Mucosa of gallbladder (tissue), 1 donor: ENCODE measurements around the gene CCR9. TPM values are rescaled to one million over a fixed set of nuclear protein-coding genes. Genes with fewer than 3 reads are reported as not detected.

ENCODE experiments used
- DNase-seq: peaks from one replicate; pipeline ENCODE4 v3.0.0-alpha.2; 2020; ENCODE audit warnings: low spot score
- total RNA-seq: library from RNA; stranded (reverse); gene quantifications from one replicate; pipeline ENCODE4 v1.2.1, GENCODE V29; 2021
- donor health status: DM: no; HTN: no; CAD: no.

Gene CCR9
- total RNA-seq, 1 donor from 2014 or later, result 0.23 TPM

GRCh38 chr3:45936261-45936660 is 49.9 kb downstream of the CCR9 start:
- no peak for DNase-seq

- DNase-seq, result no peak
Measured at GRCh38 chr3:45937206-45938042, 51.1 kb downstream of the CCR9 start.

GRCh38 chr3:45938043-45938435 is 51.7 kb downstream of the CCR9 start:
- no peak for DNase-seq

- DNase-seq, result peak; percentile 92
Measured at GRCh38 chr3:45938864-45939263, 52.5 kb downstream of the CCR9 start.

GRCh38 chr3:45939341-45939771 is 53.0 kb downstream of the CCR9 start:
- no peak for DNase-seq

- no peak for DNase-seq
Measured at GRCh38 chr3:45940004-45940780, 53.8 kb downstream of the CCR9 start.

GRCh38 chr3:45940781-45941365 is 54.5 kb downstream of the CCR9 start:
- DNase-seq, result no peak

GRCh38 chr3:45942051-45942825 is 55.9 kb downstream of the CCR9 start:
- DNase-seq, result no peak

GRCh38 chr3:45943207-45943846 is 57.0 kb downstream of the CCR9 start, which contains the start of gene CXCR6:
Gene CXCR6 (plus strand): TSS chr3:45943464. CDS start chr3:45946482, 3,018 bp downstream.
- DNase-seq, result no peak

- DNase-seq, result no peak
Measured at GRCh38 chr3:45944830-45945620, 58.7 kb downstream of the CCR9 start.

- no peak for DNase-seq
Measured at GRCh38 chr3:45946307-45946706, 60.0 kb downstream of the CCR9 start.

- DNase-seq, result no peak
Measured at GRCh38 chr3:45946875-45947274, 60.5 kb downstream of the CCR9 start.

- DNase-seq, result no peak
Measured at GRCh38 chr3:45947361-45947760, 61.0 kb downstream of the CCR9 start.

GRCh38 chr3:45948311-45948781 is 62.0 kb downstream of the CCR9 start:
- no peak for DNase-seq

- no peak for DNase-seq
Measured at GRCh38 chr3:45948881-45949280, 62.5 kb downstream of the CCR9 start.

- no peak for DNase-seq
Measured at GRCh38 chr3:45949432-45949831, 63.1 kb downstream of the CCR9 start.

- no peak for DNase-seq
Measured at GRCh38 chr3:45950131-45950530, 63.8 kb downstream of the CCR9 start.

- DNase-seq, result no peak
Measured at GRCh38 chr3:45950686-45951600, 64.6 kb downstream of the CCR9 start.

- DNase-seq, result no peak
Measured at GRCh38 chr3:45951946-45952345, 65.6 kb downstream of the CCR9 start.
